GM18951 (cell line): ENCODE measurements around the gene FMO1.
"Not testable (repeated sequence)": the region's sequence is repeated elsewhere in the genome, so short reads cannot be mapped to it uniquely, and the experiment has no call there.

Experiments used
- POLR2A ChIP-seq: IDR thresholded peaks from 4 replicates; pipeline ENCODE4 v1.6.1; 2011; ENCODE audit warnings: mild to moderate bottlenecking; ENCODE audit not compliant: insufficient read length, insufficient read depth; ENCODE audit errors: extremely low read depth
- in situ Hi-C: fragments of 300-500 bp; cut with MboI; formaldehyde crosslinking; loops from one replicate; pipeline ENCODE4 v1.12.0; 2022; ENCODE audit warnings: low sequenced_read_pairs, mixed read lengths, inconsistent platforms; ENCODE audit not compliant: unreplicated experiment

FMO1 gene

GRCh38 chr1:171270806-171271205 is 22.5 kb downstream of the FMO1 start:
- TF ChIP-seq POLR2A: no peak
- in situ Hi-C loops: no loop called here

DNA sequence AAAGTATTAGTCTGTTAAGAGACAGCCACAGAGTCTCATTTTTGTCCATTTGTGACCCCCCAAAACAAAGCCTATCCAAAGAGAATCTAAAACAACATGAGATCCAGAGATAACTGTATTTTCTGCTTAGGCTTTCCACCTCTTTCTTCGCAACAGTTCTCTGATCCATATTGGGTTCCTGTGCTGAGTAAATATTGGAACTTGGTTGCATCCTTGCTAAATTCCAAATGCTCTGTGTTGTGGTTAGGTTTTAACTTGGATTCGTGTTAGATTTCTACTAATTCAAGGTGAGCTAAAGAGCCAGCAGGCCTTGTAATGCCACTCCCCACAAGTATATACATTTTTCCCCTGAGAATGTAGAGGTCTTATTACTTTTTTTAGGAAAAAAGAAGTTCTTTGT is 29.2 kb downstream of the FMO1 start:
- TF ChIP-seq POLR2A: no peak
- in situ Hi-C loops: no loop called here

DNA sequence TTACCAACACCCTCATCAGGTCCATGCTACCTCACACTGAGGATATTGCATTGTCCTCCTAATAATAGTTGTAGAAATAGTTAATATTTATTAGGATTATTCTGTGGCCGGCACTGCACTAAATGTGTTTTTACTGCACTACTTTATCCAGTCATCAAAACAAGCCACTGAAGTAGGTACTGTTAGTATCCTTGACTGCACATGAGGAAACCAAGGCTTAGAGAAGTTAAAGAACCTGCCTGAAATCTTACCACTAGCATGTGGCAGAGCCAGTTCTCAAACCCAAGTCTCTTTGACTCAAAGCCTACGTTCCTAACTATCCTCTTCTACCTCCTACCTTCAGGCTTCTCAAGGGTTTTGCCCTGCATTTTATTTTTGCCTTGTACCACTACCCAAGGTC is 30.9 kb downstream of the FMO1 start:
- in situ Hi-C loops: no loop called here
- TF ChIP-seq POLR2A: no peak

DNA sequence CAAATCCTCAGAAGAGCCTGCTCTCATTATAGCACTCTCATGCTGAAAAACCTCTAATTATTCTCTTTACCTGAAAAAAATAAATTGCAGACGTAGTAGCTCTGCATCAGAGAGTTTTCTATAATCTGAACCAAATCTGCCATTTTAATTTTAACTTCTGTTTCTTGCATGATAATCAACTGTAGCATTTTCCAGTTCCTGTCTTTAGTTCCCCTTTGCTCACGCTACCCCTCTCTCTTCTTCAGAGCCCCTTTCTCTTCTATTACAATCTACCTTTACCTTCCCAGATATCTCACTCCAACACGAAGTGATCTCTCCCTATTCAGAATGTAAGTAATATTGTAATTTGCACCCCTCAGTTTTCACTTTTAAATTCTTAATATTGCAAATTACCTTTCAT is 31.4 kb downstream of the FMO1 start:
- TF ChIP-seq POLR2A: no peak

GRCh38 chr1:171280599-171280998 is 32.3 kb downstream of the FMO1 start:
- TF ChIP-seq POLR2A: no peak
- in situ Hi-C loops: no loop called here

More for the DNA sequence above, 31.4 kb downstream of the FMO1 start:
- in situ Hi-C loops: no loop called here

GRCh38 chr1:171286032-171286705 is 37.9 kb downstream of the FMO1 start:
- in situ Hi-C loops: no loop called here
- TF ChIP-seq POLR2A: no peak

DNA sequence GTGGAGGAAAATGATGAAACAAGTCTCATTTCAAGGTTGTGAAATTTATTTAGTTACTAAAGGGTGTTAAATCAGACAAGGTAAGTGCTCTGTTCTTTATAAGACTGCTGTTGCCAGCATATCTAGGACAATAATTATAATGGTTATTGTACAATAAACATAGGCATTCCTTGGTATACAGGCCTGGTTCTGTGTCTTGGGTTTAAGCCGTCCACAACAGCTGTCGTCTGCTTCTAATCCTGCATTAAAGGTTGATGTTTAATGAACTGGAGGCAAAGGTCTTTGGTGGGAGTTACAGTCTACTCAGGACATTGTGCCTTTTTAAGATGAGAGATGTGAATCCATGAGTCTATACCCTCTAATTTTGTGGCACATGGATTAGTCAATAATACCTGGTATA is 42.3 kb downstream of the FMO1 start:
- no peak for TF ChIP-seq POLR2A
- in situ Hi-C loops: no loop called here

DNA sequence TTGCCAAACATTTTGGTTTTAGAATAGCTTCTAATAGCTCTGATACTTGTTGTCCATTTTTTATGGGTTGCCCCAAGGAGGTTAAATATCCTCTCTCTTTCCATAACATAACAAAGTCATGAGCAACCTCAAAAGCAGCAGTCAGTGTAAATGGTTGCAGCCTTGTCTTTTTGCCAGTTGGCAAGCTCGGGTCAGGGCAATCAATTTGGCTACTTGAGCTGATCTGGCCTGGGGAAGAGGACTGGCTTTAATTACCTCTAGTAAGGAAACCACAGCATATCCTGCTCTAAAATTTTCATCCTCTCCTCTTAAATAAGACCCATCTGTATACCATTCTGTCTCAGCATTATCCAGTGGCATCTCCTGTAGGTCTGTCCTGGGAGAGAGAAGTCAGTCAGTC is 44.5 kb downstream of the FMO1 start:
- TF ChIP-seq POLR2A: no peak
- in situ Hi-C loops: no loop called here

DNA sequence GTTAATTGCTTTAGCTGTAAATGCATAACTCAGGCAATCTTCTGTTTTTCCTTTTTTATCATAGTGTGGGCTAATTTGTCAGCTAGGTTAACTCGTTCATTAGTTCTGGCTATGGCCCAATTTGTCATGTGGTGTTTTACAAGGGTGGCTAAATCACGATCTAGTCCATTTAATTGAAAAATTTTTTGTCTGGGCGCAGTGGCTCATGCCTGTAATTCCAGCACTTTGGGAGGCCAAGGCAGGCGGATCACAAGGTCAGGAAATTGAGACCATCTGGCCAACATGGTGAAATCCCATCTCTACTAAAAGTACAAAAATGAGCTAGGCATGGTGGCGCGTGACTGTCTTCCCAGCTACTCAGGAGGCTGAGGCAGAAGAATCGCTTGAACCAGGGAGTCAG is 47.1 kb downstream of the FMO1 start:
- in situ Hi-C loops: not testable (repeated sequence)

GRCh38 chr1:171295821-171296220 is 47.5 kb downstream of the FMO1 start:
- TF ChIP-seq POLR2A: no peak
- in situ Hi-C loops: no loop called here

DNA sequence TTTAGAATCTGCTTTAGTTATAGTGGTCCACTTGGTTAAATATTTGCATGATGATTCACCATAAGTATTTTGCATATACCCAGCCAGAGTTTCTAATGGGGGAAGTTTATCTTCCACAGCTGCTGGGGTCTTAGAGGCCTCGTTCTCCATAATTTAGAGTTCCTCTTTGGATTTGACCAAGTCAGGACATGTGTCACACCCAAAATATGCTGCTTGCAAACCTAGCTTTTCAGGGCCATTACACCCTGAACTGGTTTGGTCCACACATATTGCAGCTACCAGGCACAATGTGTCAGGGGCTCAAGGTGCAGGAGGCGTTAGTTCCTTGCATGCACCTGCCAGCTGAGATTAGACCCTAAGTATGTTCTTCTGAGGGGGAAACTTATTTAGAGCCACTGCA is 48.6 kb downstream of the FMO1 start:
- TF ChIP-seq POLR2A: no peak
- in situ Hi-C loops: no loop called here

- no peak for TF ChIP-seq POLR2A
- in situ Hi-C loops: no loop called here
Observed at GRCh38 chr1:171298696-171299095, 50.4 kb downstream of the FMO1 start.

GRCh38 chr1:171299342-171299741 is 51.0 kb downstream of the FMO1 start:
- in situ Hi-C loops: no loop called here
- no peak for TF ChIP-seq POLR2A

- in situ Hi-C loops: loop anchor here (10.0 kb wide), 1 partner anchor 46 kb away; no protein-coding TSS in a partner anchor
- no peak for TF ChIP-seq POLR2A
Observed at GRCh38 chr1:171300401-171300800, 52.1 kb downstream of the FMO1 start.

DNA sequence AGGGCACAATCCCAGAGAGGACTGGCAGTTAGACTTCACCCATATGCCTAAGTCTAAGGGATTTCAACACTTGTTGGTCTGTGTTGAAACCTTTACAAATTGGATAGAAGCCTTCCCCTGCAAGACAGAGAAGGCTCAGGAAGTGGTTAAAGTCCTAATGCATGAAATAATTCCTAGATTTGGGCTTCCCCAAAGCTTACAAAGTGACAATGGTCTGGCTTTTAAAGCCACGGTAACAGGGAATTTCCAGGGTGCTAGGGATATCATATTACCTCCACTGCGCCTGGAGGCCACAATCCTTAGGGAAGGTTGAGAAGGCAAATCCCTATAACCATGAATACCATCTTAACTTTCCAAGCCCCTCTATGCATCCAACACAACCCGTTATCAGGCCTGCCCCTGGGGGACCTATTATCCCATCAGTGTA is 62.4 kb downstream of the FMO1 start:
- no peak for TF ChIP-seq POLR2A
- in situ Hi-C loops: no loop called here
